ENCODE data around the gene MCC.

MCC gene

DNA sequence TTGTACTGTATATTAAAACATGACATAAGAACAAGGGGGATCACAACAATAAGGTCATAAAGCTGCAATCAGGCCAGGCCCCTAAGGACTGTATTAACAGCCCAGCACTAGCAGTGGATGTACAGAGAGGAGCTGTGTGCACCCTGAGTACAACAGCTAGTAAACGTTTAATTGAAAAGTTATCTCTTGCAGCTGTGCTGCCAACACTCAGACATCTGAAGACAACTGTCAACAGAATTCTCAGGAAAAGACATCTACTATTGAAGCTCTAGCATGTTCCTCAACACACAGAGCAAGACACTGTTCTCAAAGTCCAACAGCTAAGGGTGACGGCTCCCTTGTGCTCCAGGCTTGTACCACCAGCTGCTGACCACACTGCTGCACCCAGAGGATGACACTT, 312.1 kb downstream of the MCC start:
- no peak for TF ChIP-seq ZSCAN16 (tag by site-specific recombination; IDR thresholded peaks at IDR 0.05)
- no peak for TF ChIP-seq ZNF514 (tag by site-specific recombination; IDR thresholded peaks at IDR 0.05)
- Histone ChIP-seq H3K4me3 (ENCODE audit: low read depth, low read length) (no peak overlapping the region), H3K27ac (ENCODE audit: extremely low read depth, low read depth, low read length) (no peak overlapping the region), H3K36me3 (ENCODE audit: control insufficient read depth in 2 of 2, insufficient read depth in 1 of 2, low read length in 2 of 2) (no peaks in the 10 kb centered on the region), H3K9me3 (ENCODE audit: control insufficient read depth, insufficient read depth, low read depth, low read length) (no peaks in the 10 kb centered on the region), H3K4me1 (ENCODE audit: control insufficient read depth, insufficient read depth, low read length) (peaks cover 25% of the 10 kb centered on the region)
- ChIA-PET CTCF (interaction anchor here (0.6 to 1.1 kb wide), 2 partner anchors 12 to 157 kb away, joined by 3 read pairs; no protein-coding TSS in a partner anchor), POLR2A (no interaction called here)

- Histone ChIP-seq H3K4me3 (ENCODE audit: low read depth, low read length) (no peak overlapping the region), H3K36me3 (ENCODE audit: control insufficient read depth in 2 of 2, insufficient read depth in 1 of 2, low read length in 2 of 2) (no peaks in the 10 kb centered on the region), H3K9me3 (ENCODE audit: control insufficient read depth, insufficient read depth, low read depth, low read length) (no peaks in the 10 kb centered on the region), H3K4me1 (ENCODE audit: control insufficient read depth, insufficient read depth, low read length) (peaks cover 18% of the 10 kb centered on the region), H3K27ac (ENCODE audit: extremely low read depth, low read depth, low read length) (no peak overlapping the region)
- TF ChIP-seq ZNF10 (tag by site-specific recombination; IDR thresholded peaks at IDR 0.05) (0 out of 2 replicates have a peak, but pooled peaks have one; percentile 13), ZNF223 (tag by site-specific recombination; IDR thresholded peaks at IDR 0.05) (no peak)
- POLR2A ChIA-PET: no interaction called here
- CTCF ChIA-PET: interaction anchor here (1.1 kb wide), 1 partner anchor 8 kb away, joined by 3 read pairs; no protein-coding TSS in a partner anchor
Measured at GRCh38 chr5:113172231-113172826, 315.9 kb downstream of the MCC start.

- no peaks in the 10 kb centered on the region for H3K9me3 ChIP-seq (ENCODE audit: control insufficient read depth, insufficient read depth, low read depth, low read length)
- H3K36me3 ChIP-seq (ENCODE audit: control insufficient read depth in 2 of 2, insufficient read depth in 1 of 2, low read length in 2 of 2): no peaks in the 10 kb centered on the region
- CTCF ChIA-PET: no interaction called here
- POLR2A ChIA-PET: no interaction called here
- H3K27ac ChIP-seq (ENCODE audit: extremely low read depth, low read depth, low read length): no peak overlapping the region
- peaks cover 21% of the 10 kb centered on the region for H3K4me1 ChIP-seq (ENCODE audit: control insufficient read depth, insufficient read depth, low read length)
- TF ChIP-seq ZSCAN23 (tag by site-specific recombination; IDR thresholded peaks at IDR 0.05) (no peak), YY2 (tag by site-specific recombination; IDR thresholded peaks at IDR 0.05) (no peak), KLF9 (tag by site-specific recombination; IDR thresholded peaks at IDR 0.05; ENCODE audit: low read depth) (no peak)
- no peak overlapping the region for H3K4me3 ChIP-seq (ENCODE audit: low read depth, low read length)
Measured at GRCh38 chr5:113171520-113171919, 316.7 kb downstream of the MCC start.

GRCh38 chr5:113170707-113171106, 317.5 kb downstream of the MCC start:
- no peaks in the 10 kb centered on the region for H3K36me3 ChIP-seq (ENCODE audit: control insufficient read depth in 2 of 2, insufficient read depth in 1 of 2, low read length in 2 of 2)
- ChIA-PET CTCF (no interaction called here), POLR2A (no interaction called here)
- H3K9me3 ChIP-seq (ENCODE audit: control insufficient read depth, insufficient read depth, low read depth, low read length): no peaks in the 10 kb centered on the region
- no peak overlapping the region for H3K4me3 ChIP-seq (ENCODE audit: low read depth, low read length)
- TF ChIP-seq HOXA7 (CRISPR knock-in tag; IDR thresholded peaks at IDR 0.05; ENCODE audit: borderline replicate concordance): no peak
- no peak for TF ChIP-seq ZNF366 (tag by site-specific recombination; conservative IDR thresholded peaks at IDR 0.05)
- TF ChIP-seq TRIM28 (IDR thresholded peaks at IDR 0.05; ENCODE audit: borderline replicate concordance, low read length): 0 out of 2 replicates have a peak, but pooled peaks have one; percentile 31
- TF ChIP-seq ZFHX2 (tag by site-specific recombination; conservative IDR thresholded peaks at IDR 0.05): peak; percentile 59
- TF ChIP-seq EGR2 (tag by site-specific recombination; IDR thresholded peaks at IDR 0.05; ENCODE audit: low read depth): 0 out of 2 replicates have a peak, but pooled peaks have one; percentile 25
- peak; percentile 63 for TF ChIP-seq ZNF600 (tag by site-specific recombination; IDR thresholded peaks at IDR 0.05)
- TF ChIP-seq ZNF335 (tag by site-specific recombination; conservative IDR thresholded peaks at IDR 0.05): no peak
- peaks cover 23% of the 10 kb centered on the region for H3K4me1 ChIP-seq (ENCODE audit: control insufficient read depth, insufficient read depth, low read length)
- H3K27ac ChIP-seq (ENCODE audit: extremely low read depth, low read depth, low read length): no peak overlapping the region

- Histone ChIP-seq H3K9me3 (ENCODE audit: control insufficient read depth, insufficient read depth, low read depth, low read length) (no peaks in the 10 kb centered on the region), H3K36me3 (ENCODE audit: control insufficient read depth in 2 of 2, insufficient read depth in 1 of 2, low read length in 2 of 2) (no peaks in the 10 kb centered on the region), H3K4me1 (ENCODE audit: control insufficient read depth, insufficient read depth, low read length) (peaks cover 23% of the 10 kb centered on the region), H3K27ac (ENCODE audit: extremely low read depth, low read depth, low read length) (no peak overlapping the region), H3K4me3 (ENCODE audit: low read depth, low read length) (no peak overlapping the region)
- ChIA-PET POLR2A (interaction anchor here (1.1 kb wide), 1 partner anchor 12 kb away, joined by 3 read pairs; no protein-coding TSS in a partner anchor), CTCF (no interaction called here)
- TF ChIP-seq FEZF1 (tag by site-specific recombination; IDR thresholded peaks at IDR 0.05) (0 out of 2 replicates have a peak, but pooled peaks have one; percentile 29), ZNF549 (tag by site-specific recombination; IDR thresholded peaks at IDR 0.05) (0 out of 2 replicates have a peak, but pooled peaks have one; percentile 35), ZSCAN4 (tag by site-specific recombination; IDR thresholded peaks at IDR 0.05) (no peak), ZNF391 (tag by site-specific recombination; IDR thresholded peaks at IDR 0.05; ENCODE audit: borderline replicate concordance, low read depth) (no peak), ZNF629 (tag by site-specific recombination; IDR thresholded peaks at IDR 0.05) (no peak)
- TF ChIP-seq, protein P1, sequence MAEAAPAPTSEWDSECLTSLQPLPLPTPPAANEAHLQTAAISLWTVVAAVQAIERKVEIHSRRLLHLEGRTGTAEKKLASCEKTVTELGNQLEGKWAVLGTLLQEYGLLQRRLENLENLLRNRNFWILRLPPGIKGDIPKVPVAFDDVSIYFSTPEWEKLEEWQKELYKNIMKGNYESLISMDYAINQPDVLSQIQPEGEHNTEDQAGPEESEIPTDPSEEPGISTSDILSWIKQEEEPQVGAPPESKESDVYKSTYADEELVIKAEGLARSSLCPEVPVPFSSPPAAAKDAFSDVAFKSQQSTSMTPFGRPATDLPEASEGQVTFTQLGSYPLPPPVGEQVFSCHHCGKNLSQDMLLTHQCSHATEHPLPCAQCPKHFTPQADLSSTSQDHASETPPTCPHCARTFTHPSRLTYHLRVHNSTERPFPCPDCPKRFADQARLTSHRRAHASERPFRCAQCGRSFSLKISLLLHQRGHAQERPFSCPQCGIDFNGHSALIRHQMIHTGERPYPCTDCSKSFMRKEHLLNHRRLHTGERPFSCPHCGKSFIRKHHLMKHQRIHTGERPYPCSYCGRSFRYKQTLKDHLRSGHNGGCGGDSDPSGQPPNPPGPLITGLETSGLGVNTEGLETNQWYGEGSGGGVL (tag by site-specific recombination; IDR thresholded peaks at IDR 0.05): no peak
- TF ChIP-seq, protein P2, sequence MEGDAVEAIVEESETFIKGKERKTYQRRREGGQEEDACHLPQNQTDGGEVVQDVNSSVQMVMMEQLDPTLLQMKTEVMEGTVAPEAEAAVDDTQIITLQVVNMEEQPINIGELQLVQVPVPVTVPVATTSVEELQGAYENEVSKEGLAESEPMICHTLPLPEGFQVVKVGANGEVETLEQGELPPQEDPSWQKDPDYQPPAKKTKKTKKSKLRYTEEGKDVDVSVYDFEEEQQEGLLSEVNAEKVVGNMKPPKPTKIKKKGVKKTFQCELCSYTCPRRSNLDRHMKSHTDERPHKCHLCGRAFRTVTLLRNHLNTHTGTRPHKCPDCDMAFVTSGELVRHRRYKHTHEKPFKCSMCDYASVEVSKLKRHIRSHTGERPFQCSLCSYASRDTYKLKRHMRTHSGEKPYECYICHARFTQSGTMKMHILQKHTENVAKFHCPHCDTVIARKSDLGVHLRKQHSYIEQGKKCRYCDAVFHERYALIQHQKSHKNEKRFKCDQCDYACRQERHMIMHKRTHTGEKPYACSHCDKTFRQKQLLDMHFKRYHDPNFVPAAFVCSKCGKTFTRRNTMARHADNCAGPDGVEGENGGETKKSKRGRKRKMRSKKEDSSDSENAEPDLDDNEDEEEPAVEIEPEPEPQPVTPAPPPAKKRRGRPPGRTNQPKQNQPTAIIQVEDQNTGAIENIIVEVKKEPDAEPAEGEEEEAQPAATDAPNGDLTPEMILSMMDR (tag by site-specific recombination; IDR thresholded peaks at IDR 0.05): no peak
Measured at GRCh38 chr5:113169720-113170119, 318.5 kb downstream of the MCC start.
